PC-3 (cell line): ENCODE results near the gene CSF2RB.

Experiments
- EZH2 ChIP-seq: fragments of 300-600 bp; sonication (generic); IDR thresholded peaks from one replicate; pipeline ENCODE4 v1.6.1; 2017; ENCODE audit warnings: antibody characterized with exemption, mild to moderate bottlenecking, low read length; ENCODE audit not compliant: unreplicated experiment
- EZH2phosphoT487 ChIP-seq: fragments of 300-600 bp; sonication (generic); IDR thresholded peaks from 2 replicates; pipeline ENCODE4 v1.6.1; 2018; ENCODE audit warnings: mild to moderate bottlenecking, antibody characterized with exemption, low read length, borderline replicate concordance
- TF ChIP-seq, protein P1 (sequence below): fragments of 300-600 bp; sonication (generic); conservative IDR thresholded peaks from 2 replicates; pipeline ENCODE4 v1.5.1; 2017; ENCODE audit warnings: antibody characterized with exemption, low read depth, mild to moderate bottlenecking, low read length

DNA sequence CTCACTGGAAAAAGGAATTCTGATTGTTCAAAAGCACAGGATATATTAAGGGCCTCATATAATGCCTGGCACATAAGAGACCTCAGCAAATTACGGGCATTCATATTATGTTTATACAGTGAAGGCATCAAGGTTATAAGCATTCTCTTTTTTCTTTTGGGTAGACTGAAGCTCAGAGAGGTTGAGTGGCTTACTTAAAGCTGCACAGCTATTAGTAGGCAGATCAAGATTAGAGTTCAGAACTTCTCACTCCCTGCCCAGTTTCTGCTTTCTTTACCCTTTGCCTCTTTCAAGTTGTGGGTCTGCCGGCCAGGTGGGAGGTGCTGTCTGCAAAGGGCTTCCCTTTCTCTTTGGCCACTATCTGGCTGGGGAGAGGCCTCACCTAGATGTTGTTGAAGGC, 18.0 kb downstream of the CSF2RB start:
- TF ChIP-seq, protein P1, sequence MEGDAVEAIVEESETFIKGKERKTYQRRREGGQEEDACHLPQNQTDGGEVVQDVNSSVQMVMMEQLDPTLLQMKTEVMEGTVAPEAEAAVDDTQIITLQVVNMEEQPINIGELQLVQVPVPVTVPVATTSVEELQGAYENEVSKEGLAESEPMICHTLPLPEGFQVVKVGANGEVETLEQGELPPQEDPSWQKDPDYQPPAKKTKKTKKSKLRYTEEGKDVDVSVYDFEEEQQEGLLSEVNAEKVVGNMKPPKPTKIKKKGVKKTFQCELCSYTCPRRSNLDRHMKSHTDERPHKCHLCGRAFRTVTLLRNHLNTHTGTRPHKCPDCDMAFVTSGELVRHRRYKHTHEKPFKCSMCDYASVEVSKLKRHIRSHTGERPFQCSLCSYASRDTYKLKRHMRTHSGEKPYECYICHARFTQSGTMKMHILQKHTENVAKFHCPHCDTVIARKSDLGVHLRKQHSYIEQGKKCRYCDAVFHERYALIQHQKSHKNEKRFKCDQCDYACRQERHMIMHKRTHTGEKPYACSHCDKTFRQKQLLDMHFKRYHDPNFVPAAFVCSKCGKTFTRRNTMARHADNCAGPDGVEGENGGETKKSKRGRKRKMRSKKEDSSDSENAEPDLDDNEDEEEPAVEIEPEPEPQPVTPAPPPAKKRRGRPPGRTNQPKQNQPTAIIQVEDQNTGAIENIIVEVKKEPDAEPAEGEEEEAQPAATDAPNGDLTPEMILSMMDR: no peak
- no peak for TF ChIP-seq EZH2phosphoT487
- no peak for TF ChIP-seq EZH2
